Measurements from ENCODE around the gene KCNIP4.
"Not testable (repeated sequence)": the region's sequence is repeated elsewhere in the genome, so short reads cannot be mapped to it uniquely, and the experiment has no call there.

KCNIP4 gene

GRCh38 chr4:21948347-21949072, at the start of gene KCNIP4:
TSS of gene KCNIP4 (minus strand) at chr4:21948772.
- no peak for DNase-seq

- DNase-seq = not testable (repeated sequence)
Measured at GRCh38 chr4:21996618-21997017, 48.0 kb upstream of the KCNIP4 start.

- no peak for DNase-seq
Measured at GRCh38 chr4:21992330-21992729, 43.8 kb upstream of the KCNIP4 start.

- DNase-seq = no peak
Measured at GRCh38 chr4:21991562-21991961, 43.0 kb upstream of the KCNIP4 start.

- no peak for DNase-seq
Measured at GRCh38 chr4:21991050-21991449, 42.5 kb upstream of the KCNIP4 start.

GRCh38 chr4:21989351-21989750, 40.8 kb upstream of the KCNIP4 start:
- no peak for DNase-seq

- DNase-seq = no peak
Measured at GRCh38 chr4:21986307-21986706, 37.7 kb upstream of the KCNIP4 start.

- DNase-seq = no peak
Measured at GRCh38 chr4:21982087-21982486, 33.5 kb upstream of the KCNIP4 start.

- no peak for DNase-seq
Measured at GRCh38 chr4:21979196-21979595, 30.6 kb upstream of the KCNIP4 start.

GRCh38 chr4:21976166-21976565, 27.6 kb upstream of the KCNIP4 start:
- no peak for DNase-seq

- DNase-seq = no peak
Measured at GRCh38 chr4:21973850-21974249, 25.3 kb upstream of the KCNIP4 start.

GRCh38 chr4:21964762-21965319, 16.3 kb upstream of the KCNIP4 start:
- no peak for DNase-seq

- no peak for DNase-seq
Measured at GRCh38 chr4:21962691-21963090, 14.1 kb upstream of the KCNIP4 start.

GRCh38 chr4:21960793-21961192, 12.2 kb upstream of the KCNIP4 start:
- no peak for DNase-seq

GRCh38 chr4:21954916-21955315, 6.3 kb upstream of the KCNIP4 start:
- DNase-seq = no peak

- no peak for DNase-seq
Measured at GRCh38 chr4:21953653-21954052, 5.1 kb upstream of the KCNIP4 start.

GRCh38 chr4:21952549-21952948, 4.0 kb upstream of the KCNIP4 start:
- DNase-seq = no peak

GRCh38 chr4:21949073-21949457, 493 bp upstream of the KCNIP4 start:
- no peak for DNase-seq

- DNase-seq = no peak
Measured at GRCh38 chr4:21947791-21948346, 703 bp downstream of the KCNIP4 start.

- DNase-seq = no peak
Measured at GRCh38 chr4:21946858-21947257, 1.7 kb downstream of the KCNIP4 start.

- no peak for DNase-seq
Measured at GRCh38 chr4:21921526-21922180, 26.9 kb downstream of the KCNIP4 start.

- DNase-seq = no peak
Measured at GRCh38 chr4:21915761-21916160, 32.8 kb downstream of the KCNIP4 start.

GRCh38 chr4:21901831-21902230, 46.7 kb downstream of the KCNIP4 start:
- DNase-seq = no peak

- DNase-seq = no peak
Measured at GRCh38 chr4:21901281-21901680, 47.3 kb downstream of the KCNIP4 start.
